MG63 (cell line): ENCODE results near the gene CSK. TPM values are rescaled to one million over a fixed set of nuclear protein-coding genes. Genes with fewer than 3 reads are reported as not detected.
A peak's percentile ranks its signal among the peaks of the same experiment; 100 is the strongest.

Experiments
- DNase-seq: peaks from one replicate; pipeline ENCODE4 v3.0.0-alpha.2; 2020
- H3K27me3 ChIP-seq: fragments of 250-450 bp; sonication (Bioruptor Pico); 2 replicates; pipeline ENCODE4 v1.5.1; 2020; ENCODE audit warnings: mild to moderate bottlenecking, moderate library complexity
- H3K36me3 ChIP-seq: fragments of 250-450 bp; sonication (Bioruptor Pico); 2 replicates; pipeline ENCODE4 v1.5.1; 2020; ENCODE audit warnings: mild to moderate bottlenecking, moderate library complexity
- H3K4me3 ChIP-seq: fragments of 250-450 bp; sonication (Bioruptor Pico); 2 replicates; pipeline ENCODE4 v1.5.1; 2020; ENCODE audit warnings: mild to moderate bottlenecking, moderate library complexity
- H3K9me3 ChIP-seq: fragments of 250-450 bp; sonication (Bioruptor Pico); 2 replicates; pipeline ENCODE4 v1.5.1; 2020; ENCODE audit warnings: mild to moderate bottlenecking, moderate library complexity
- total RNA-seq: library from RNA; depleted of rRNA; stranded (reverse); fragments of >200 nt; shearing (Covaris generic); gene quantifications from 2 replicates; pipeline ENCODE4 v1.2.3, GENCODE V29; 2014; ENCODE audit warnings: low replicate concordance

Gene CSK
- total RNA-seq, 1 experiment from 2014 or later = 57.2 TPM

DNA sequence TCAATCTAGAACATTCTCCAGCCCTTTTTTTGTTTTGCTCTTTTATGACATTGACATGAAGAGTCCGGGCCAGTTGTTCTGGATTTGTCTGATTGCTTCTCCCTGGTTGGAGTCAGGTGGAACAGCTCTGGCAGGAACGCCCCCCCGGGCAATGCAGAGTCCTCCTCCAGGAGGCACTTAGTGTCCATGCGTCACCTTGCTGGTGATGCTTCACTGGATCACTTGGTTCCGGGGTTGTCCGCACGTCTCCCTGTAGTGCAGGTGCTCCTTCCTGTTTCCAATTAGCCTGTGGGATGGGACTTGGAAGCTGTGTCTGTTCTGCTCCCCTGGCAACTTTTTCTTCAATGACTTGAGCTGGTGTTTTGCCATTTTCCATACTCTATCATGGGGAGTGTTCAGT, 9.8 kb downstream of the CSK start:
- Histone ChIP-seq H3K4me3 (no peak overlapping the region), H3K27me3 (no peaks in the 10 kb centered on the region), H3K36me3 (peaks cover 56% of the 10 kb centered on the region), H3K9me3 (no peaks in the 10 kb centered on the region)
- DNase-seq = no peak

DNA sequence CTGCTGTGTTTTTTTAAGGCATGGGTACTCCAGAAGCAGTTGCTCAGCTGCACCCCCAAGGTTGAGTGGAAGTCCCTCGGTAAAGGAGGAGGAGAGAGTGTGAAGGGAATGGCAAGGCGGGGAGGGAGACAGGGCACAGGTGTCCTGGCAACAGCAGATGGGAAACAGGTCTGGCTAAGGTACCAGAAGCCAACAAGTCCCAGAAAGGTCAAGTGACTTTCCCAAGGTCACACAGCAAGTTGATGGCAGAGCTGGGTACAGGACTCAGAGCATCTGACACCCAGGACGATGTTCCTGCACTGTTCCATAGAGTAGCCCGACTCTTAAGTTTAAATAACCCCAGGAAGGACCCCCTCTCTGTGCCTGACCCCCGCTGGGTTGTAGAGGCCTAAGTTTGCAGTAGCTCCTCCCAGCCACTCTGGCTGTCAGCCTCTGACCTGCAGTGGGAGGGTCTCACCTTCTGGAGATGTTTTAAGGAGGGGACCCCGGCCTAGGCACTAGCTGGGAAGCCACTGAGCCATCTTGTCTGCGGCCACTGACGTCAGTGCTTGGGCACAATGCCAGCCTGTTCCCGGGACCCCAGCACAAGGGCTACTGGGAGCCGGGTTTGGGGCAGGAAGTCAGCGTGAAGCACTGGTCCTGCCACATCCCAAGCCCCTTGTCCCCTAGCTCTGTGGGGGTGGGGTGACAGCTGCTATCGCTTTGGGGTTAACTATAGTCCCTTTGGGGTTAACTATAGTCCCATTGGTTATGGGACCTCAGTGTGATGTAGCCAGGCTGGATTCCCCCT, 10.5 kb downstream of the CSK start:
- peaks cover 52% of the 10 kb centered on the region for H3K36me3 ChIP-seq
- no peak for DNase-seq
- H3K9me3 ChIP-seq = no peaks in the 10 kb centered on the region
- H3K4me3 ChIP-seq = no peak overlapping the region
- no peaks in the 10 kb centered on the region for H3K27me3 ChIP-seq

DNA sequence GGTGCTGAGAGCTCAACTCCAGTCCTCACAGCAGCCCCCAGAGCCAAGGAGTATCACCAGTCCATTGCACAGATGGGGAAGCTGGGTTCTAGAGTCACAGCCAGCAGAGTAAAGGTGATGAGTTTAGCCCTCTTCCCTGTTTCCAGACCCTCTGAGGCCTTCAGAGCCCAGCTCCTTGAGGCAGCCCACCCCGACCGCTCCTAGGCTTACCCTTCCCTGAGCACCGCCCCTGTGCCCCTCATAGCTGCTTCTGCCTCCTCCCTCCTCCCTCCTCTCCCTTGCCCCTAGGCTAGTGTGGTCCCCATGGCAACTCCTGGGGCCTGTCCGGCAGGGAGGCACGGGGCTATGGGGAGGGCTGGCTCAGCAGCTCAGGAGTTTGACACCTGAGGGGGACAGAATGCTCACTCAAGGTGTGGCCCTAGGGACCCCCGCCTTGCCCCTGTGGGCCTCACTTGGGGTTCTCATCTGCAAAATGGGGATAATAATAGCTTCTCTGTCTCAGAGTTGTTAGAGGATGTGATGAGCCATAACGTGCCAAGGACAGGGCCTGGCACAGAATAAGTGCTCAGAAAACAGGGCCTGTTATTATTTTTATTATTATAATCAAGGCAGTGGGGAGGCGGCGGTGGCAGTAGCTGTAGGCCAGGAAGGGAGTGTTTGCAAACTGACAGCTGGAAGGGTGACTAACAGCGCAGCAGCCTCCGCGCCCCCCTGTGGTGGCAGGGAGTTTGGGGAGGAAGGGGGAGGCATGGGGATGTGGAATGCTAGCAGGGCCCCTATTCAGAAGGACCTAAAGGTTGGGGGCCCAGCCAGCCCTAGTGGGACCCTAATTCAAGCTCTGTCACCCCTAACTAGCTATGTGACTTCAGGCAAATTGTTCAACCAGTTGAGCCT, 11.5 kb downstream of the CSK start:
- H3K36me3 ChIP-seq = peaks cover 48% of the 10 kb centered on the region
- no peak overlapping the region for H3K4me3 ChIP-seq
- no peaks in the 10 kb centered on the region for H3K9me3 ChIP-seq
- no peaks in the 10 kb centered on the region for H3K27me3 ChIP-seq
- peak; percentile 50 for DNase-seq

DNA sequence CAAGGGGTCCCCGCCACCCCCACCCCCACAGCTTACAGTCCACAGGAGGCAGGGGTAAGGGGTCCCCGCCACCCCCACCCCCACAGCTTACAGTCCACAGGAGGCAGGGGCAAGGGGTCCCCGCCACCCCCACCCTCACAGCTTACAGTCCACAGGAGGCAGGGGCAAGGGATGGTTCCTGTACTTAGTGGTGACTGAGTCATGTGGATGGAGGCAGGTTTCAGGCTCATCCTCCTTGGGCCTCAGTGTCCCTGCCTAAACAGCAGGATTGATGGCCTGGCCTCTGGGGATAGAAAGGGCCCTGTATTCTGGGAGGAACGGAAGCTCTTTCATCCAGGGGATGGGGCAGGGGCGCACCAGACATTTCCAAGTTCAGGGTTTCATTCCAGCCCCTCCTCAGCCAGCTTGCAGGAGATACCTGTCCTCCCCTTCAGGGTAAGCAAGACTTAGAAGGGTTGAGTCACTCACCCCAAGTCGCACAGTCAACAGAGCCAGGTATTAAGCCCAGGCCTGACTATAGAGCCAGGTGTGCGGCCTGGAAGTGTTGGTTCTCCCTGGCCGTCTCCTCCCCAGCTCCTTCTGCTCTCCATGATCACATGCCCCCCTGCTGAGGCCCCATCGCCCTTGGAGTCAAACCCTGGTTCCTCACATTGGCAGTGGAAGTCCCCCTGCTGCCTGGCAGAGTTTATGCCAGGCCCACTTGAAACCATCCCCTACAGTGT, 12.5 kb downstream of the CSK start:
- no peak overlapping the region for H3K4me3 ChIP-seq
- no peak for DNase-seq
- H3K36me3 ChIP-seq = peaks cover 43% of the 10 kb centered on the region
- H3K27me3 ChIP-seq = no peaks in the 10 kb centered on the region
- no peaks in the 10 kb centered on the region for H3K9me3 ChIP-seq

DNA sequence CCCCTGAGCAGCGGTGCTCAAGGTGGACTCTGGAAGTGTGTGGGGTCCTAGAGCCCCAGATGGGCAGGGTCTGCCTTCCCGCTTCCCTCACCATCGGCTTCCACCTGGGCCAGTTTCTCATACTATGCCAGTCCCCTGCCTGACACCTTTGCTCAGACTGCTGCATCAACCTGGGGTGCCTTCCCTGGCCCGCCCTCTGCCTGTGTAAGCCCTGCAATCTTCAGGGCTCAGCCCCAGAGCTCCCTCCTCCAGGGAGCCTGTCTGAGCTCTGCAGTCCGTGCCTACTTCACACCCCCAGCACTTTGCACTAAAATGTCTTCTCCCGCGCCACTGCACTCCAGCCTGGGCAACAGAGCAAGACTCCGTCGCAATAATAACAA, 13.1 kb downstream of the CSK start:
- no peak for DNase-seq
- Histone ChIP-seq H3K9me3 (no peaks in the 10 kb centered on the region), H3K36me3 (peaks cover 44% of the 10 kb centered on the region), H3K4me3 (no peak overlapping the region), H3K27me3 (no peaks in the 10 kb centered on the region)

DNA sequence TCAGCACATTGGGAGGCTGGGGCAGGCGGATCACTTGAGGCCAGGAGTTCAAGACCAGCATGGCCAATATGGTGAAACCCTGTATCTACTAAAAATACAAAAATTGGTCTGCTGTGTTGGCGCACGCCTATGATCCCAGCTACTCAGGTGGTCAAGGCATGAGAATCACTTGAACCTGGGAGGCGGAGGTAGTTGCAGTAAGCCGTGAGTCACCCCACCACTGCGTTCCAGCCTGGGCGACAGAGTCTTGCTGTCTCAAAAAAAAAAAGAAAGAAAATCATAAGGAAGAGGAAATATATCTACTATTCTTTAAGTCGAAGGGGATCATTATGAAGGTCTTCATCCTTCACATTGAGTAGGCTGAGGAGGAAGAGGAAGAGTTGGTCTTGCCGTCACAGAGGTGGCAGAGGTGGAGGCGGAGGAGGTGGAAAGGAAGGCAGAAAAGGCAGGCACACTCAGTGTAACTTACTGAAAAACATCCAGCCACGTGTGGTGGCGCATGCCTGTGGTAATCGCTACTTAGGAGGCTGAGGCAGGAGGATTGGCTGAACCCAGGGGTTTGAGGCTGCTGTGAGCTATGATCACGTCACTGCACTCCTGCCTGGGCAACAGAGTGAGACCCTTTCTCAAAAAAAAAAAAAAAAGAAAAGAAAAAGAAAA, 14.2 kb downstream of the CSK start:
- Histone ChIP-seq H3K9me3 (no peaks in the 10 kb centered on the region), H3K36me3 (peaks cover 51% of the 10 kb centered on the region), H3K4me3 (no peak overlapping the region), H3K27me3 (no peaks in the 10 kb centered on the region)
- DNase-seq = no peak

DNA sequence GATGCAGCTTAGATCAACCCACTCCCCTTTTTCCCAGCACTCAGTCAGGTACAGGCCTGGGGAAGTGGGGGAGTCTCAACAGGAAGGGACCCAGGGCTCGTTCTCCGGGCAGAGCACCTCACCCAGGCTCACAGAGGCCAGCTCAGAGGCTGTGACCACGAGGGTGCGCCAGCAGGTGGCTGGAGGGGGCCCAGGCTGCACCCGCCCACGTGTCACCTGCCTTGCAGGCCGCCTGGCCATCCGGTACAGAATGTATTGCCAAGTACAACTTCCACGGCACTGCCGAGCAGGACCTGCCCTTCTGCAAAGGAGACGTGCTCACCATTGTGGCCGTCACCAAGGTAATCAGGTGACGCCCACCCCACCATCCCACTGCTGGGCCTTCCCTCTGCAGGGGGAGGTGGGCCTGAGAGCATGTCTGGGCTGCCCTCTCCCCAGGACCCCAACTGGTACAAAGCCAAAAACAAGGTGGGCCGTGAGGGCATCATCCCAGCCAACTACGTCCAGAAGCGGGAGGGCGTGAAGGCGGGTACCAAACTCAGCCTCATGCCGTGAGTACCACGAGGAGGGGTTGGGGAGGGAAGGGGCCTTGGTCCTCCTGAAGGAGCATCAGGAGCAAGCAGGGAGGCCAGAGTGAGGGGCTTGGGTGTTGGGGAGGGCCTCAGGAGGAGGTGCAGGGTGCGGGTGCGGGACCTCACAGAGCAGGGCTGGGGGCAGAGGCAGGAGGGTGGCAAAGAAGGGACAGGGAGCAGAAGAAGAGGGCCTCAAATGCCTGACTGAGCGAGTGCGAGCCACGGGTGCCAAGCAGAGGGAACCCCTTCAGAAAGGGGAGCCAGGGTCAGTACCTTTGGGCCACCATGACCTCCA, 16.7 kb downstream of the CSK start:
- no peak for DNase-seq
- Histone ChIP-seq H3K27me3 (no peaks in the 10 kb centered on the region), H3K9me3 (no peaks in the 10 kb centered on the region), H3K4me3 (no peak overlapping the region), H3K36me3 (peaks cover 57% of the 10 kb centered on the region)

DNA sequence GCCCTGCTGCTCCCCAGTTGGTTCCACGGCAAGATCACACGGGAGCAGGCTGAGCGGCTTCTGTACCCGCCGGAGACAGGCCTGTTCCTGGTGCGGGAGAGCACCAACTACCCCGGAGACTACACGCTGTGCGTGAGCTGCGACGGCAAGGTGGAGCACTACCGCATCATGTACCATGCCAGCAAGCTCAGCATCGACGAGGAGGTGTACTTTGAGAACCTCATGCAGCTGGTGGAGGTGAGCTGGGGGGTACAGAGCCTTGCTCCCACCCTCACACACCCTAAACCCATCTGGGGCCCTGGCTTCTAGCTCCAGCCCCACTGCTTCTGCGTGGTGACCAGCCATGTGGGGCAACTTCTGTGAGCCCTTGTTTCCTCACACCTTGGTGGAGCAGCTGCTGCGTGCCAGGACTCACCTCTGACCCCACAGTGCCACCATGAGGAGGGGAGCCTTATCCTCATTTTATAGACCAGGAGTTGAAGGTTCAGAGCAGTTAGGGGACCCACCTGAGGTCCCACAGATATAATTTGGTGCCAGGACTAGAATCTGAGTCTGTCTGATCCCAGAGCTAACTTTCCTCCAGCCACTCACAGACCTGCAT, 17.5 kb downstream of the CSK start:
- Histone ChIP-seq H3K4me3 (no peak overlapping the region), H3K9me3 (no peaks in the 10 kb centered on the region), H3K36me3 (peaks cover 63% of the 10 kb centered on the region), H3K27me3 (no peaks in the 10 kb centered on the region)
- no peak for DNase-seq

DNA sequence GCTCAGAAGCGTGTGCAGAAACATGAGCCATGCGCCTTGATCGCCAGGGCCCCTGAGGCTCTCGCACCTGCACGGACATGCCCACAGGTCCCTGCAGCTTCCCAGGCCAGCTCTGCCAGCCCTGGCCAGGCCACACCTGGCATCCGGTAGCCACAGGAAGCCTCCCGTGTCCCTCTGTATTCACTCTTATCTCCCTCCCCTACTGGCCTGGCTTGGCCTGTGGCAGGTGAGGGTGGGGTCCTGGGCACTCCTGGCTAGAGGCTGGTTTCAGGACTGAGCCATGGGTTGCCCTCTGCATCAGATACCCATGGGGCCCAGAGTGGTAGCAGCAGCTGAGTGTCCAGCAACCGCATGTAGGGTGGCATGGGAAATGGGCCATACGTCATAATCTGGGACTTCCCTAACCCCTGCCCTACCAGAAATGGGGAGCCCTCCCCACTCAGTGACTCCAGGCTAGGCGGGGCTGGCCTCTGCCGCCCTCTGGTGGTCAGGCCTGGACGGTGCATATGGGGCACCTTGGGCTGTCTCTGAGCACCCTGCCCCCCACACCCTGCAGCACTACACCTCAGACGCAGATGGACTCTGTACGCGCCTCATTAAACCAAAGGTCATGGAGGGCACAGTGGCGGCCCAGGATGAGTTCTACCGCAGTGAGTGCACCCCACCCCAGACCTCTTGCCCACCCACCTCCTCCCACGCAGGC, 18.1 kb downstream of the CSK start:
- no peaks in the 10 kb centered on the region for H3K9me3 ChIP-seq
- peak; percentile 55 for DNase-seq
- no peak overlapping the region for H3K4me3 ChIP-seq
- H3K36me3 ChIP-seq = peaks cover 61% of the 10 kb centered on the region
- H3K27me3 ChIP-seq = no peaks in the 10 kb centered on the region

DNA sequence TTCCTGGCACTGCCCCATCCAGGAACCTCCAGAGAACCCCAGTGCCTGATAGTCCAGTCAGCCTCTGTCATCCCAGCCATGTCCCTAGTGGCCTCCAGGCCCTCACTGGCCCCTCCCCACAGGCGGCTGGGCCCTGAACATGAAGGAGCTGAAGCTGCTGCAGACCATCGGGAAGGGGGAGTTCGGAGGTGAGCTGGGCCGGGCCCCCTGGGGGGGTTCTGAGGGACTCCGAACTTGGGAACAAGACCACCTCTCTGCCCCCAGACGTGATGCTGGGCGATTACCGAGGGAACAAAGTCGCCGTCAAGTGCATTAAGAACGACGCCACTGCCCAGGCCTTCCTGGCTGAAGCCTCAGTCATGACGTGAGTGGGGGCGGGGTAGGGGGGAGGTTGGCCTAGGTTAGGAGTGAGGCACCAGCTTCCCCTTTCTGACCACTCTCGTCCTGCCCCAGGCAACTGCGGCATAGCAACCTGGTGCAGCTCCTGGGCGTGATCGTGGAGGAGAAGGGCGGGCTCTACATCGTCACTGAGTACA, 18.7 kb downstream of the CSK start:
- Histone ChIP-seq H3K9me3 (no peaks in the 10 kb centered on the region), H3K27me3 (no peaks in the 10 kb centered on the region), H3K4me3 (no peak overlapping the region), H3K36me3 (peaks cover 63% of the 10 kb centered on the region)
- DNase-seq = no peak

DNA sequence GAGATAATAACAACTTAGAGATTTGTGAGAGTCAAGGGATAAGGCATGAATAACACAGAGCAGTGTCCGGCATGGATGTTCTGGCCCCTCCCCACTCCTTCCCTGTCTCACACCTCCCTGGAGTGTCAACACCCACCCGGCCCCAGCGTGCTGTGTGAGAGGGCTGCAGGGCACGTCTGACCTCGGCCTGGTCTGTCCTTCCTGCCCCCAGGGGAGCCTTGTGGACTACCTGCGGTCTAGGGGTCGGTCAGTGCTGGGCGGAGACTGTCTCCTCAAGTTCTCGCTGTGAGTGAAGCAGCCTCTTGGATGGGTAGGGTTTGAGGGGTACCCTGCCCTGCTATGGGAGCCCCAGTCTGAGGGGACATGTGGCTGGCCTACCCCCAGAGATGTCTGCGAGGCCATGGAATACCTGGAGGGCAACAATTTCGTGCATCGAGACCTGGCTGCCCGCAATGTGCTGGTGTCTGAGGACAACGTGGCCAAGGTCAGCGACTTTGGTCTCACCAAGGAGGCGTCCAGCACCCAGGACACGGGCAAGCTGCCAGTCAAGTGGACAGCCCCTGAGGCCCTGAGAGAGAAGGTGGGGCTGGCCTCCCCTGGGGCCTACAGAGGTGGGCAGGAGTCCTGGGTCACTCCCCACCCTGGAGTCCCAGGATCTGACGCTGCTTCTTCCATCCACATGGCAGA, 19.6 kb downstream of the CSK start:
- H3K9me3 ChIP-seq = no peaks in the 10 kb centered on the region
- no peak for DNase-seq
- no peaks in the 10 kb centered on the region for H3K27me3 ChIP-seq
- no peak overlapping the region for H3K4me3 ChIP-seq
- peaks cover 63% of the 10 kb centered on the region for H3K36me3 ChIP-seq

DNA sequence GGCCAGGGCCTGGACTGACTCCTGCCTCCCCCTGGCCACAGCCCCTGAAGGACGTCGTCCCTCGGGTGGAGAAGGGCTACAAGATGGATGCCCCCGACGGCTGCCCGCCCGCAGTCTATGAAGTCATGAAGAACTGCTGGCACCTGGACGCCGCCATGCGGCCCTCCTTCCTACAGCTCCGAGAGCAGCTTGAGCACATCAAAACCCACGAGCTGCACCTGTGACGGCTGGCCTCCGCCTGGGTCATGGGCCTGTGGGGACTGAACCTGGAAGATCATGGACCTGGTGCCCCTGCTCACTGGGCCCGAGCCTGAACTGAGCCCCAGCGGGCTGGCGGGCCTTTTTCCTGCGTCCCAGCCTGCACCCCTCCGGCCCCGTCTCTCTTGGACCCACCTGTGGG, 20.4 kb downstream of the CSK start:
- DNase-seq = no peak
- no peaks in the 10 kb centered on the region for H3K27me3 ChIP-seq
- no peaks in the 10 kb centered on the region for H3K9me3 ChIP-seq
- H3K4me3 ChIP-seq = no peak overlapping the region
- H3K36me3 ChIP-seq = peaks cover 63% of the 10 kb centered on the region

DNA sequence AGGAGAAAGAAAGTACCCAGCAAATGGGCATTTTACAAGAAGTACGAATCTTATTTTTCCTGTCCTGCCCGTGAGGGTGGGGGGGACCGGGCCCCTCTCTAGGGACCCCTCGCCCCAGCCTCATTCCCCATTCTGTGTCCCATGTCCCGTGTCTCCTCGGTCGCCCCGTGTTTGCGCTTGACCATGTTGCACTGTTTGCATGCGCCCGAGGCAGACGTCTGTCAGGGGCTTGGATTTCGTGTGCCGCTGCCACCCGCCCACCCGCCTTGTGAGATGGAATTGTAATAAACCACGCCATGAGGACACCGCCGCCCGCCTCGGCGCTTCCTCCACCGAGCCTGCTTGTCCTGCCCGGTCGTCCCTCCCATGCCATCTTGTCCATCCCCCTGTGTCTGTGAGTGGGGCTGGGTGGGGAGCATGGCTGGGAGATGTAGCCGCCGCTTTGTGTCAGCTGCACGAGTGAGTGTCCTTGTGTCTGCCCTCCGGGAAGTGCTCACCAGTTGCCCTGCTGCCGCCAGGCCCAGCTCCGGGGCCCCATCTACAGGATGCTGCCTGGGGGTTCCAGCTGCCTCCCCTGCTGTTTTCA, 21.1 kb downstream of the CSK start:
- DNase-seq = no peak
- Histone ChIP-seq H3K36me3 (peaks cover 63% of the 10 kb centered on the region), H3K27me3 (no peaks in the 10 kb centered on the region), H3K9me3 (no peaks in the 10 kb centered on the region), H3K4me3 (no peak overlapping the region)

DNA sequence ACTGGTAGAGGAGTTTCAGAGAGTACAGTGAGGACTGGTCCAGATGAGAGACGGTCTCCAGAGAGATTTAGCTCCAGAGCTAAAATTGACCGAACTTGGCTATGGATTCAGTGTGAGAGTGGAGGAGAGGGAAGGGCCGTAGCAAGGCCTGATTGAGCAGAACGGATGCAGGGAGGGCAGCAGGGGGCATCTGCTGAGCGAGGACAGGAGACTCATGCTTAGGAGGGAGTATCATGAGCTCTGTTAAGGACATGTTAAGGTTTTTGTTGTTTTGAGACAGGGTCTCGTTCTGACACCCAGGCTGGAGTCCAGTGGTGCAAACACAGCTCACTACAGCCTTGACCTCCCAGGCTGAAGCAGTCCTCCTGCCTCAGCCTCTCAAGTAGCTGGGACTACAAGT, 23.1 kb downstream of the CSK start:
- no peak for DNase-seq
- H3K9me3 ChIP-seq = no peaks in the 10 kb centered on the region

More for the DNA sequence above, 23.1 kb downstream of the CSK start:
- Histone ChIP-seq H3K4me3 (no peak overlapping the region), H3K27me3 (no peaks in the 10 kb centered on the region), H3K36me3 (peaks cover 51% of the 10 kb centered on the region)
